ENCODE results near the gene CALCOCO2. TPM values are rescaled to one million over a fixed set of nuclear protein-coding genes. Genes with fewer than 3 reads are reported as not detected.

Gene CALCOCO2
- total and polyA plus RNA-seq, 2 of the 13 experiments (the other 11 are each of a cell fraction or from before 2014, with no cell fraction given): 72.9 to 111 TPM

- TF ChIP-seq, protein P1, sequence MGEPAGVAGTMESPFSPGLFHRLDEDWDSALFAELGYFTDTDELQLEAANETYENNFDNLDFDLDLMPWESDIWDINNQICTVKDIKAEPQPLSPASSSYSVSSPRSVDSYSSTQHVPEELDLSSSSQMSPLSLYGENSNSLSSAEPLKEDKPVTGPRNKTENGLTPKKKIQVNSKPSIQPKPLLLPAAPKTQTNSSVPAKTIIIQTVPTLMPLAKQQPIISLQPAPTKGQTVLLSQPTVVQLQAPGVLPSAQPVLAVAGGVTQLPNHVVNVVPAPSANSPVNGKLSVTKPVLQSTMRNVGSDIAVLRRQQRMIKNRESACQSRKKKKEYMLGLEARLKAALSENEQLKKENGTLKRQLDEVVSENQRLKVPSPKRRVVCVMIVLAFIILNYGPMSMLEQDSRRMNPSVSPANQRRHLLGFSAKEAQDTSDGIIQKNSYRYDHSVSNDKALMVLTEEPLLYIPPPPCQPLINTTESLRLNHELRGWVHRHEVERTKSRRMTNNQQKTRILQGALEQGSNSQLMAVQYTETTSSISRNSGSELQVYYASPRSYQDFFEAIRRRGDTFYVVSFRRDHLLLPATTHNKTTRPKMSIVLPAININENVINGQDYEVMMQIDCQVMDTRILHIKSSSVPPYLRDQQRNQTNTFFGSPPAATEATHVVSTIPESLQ (CRISPR knock-in tag; conservative IDR thresholded peaks at IDR 0.05): no peak
- no peak for TF ChIP-seq NFIC (IDR thresholded peaks at IDR 0.05; ENCODE audit: low read length)
- 0 out of 2 replicates have a peak, but pooled peaks have one; percentile 31 for TF ChIP-seq BRF2 (CRISPR knock-in tag; IDR thresholded peaks at IDR 0.05)
- no peak for TF ChIP-seq POLR2AphosphoS2 (IDR thresholded peaks at IDR 0.05; ENCODE audit: low read depth, low read length)
- TF ChIP-seq MEIS1 (CRISPR knock-in tag; IDR thresholded peaks at IDR 0.05; ENCODE audit: borderline replicate concordance): no peak
- TF ChIP-seq ZBTB38 (CRISPR knock-in tag; IDR thresholded peaks at IDR 0.05): peak; percentile 55; the same call in 1 of the 2 replicates
- TF ChIP-seq AKAP8 (CRISPR knock-in tag; IDR thresholded peaks at IDR 0.05): no peak
- TF ChIP-seq ZNF605 (CRISPR knock-in tag; IDR thresholded peaks at IDR 0.05): peak; percentile 79; the same call in 1 of the 2 replicates
- TF ChIP-seq CTCF (CRISPR knock-in tag; IDR thresholded peaks at IDR 0.05): 0 out of 2 replicates have a peak, but pooled peaks have one; percentile 2
- TF ChIP-seq ZSCAN22 (CRISPR knock-in tag; IDR thresholded peaks at IDR 0.05): no peak; the same call in 1 of the 2 replicates
- no peak for TF ChIP-seq IRX3 (CRISPR knock-in tag; IDR thresholded peaks at IDR 0.05; ENCODE audit: borderline replicate concordance, low read depth)
- TF ChIP-seq ZNF772 (CRISPR knock-in tag; IDR thresholded peaks at IDR 0.05): no peak
- TF ChIP-seq ZBTB3 (CRISPR knock-in tag; IDR thresholded peaks at IDR 0.05; ENCODE audit: borderline replicate concordance, low read depth): no peak
- TF ChIP-seq, protein P2, sequence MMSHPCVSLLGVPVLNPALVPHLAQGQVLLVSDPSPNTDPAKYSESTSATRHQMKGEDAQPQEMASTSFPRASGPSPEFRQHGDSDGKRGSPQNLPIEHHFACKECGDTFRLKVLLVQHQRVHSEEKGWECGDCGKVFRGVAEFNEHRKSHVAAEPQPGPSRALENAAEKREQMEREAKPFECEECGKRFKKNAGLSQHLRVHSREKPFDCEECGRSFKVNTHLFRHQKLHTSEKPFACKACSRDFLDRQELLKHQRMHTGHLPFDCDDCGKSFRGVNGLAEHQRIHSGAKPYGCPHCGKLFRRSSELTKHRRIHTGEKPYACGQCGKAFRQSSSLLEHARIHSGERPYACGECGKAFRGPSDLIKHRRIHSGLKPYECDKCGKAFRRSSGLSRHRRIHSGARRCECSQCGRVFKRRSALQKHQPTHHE (CRISPR knock-in tag; IDR thresholded peaks at IDR 0.05; ENCODE audit: borderline replicate concordance): peak; percentile 87
- TF ChIP-seq, protein P3, sequence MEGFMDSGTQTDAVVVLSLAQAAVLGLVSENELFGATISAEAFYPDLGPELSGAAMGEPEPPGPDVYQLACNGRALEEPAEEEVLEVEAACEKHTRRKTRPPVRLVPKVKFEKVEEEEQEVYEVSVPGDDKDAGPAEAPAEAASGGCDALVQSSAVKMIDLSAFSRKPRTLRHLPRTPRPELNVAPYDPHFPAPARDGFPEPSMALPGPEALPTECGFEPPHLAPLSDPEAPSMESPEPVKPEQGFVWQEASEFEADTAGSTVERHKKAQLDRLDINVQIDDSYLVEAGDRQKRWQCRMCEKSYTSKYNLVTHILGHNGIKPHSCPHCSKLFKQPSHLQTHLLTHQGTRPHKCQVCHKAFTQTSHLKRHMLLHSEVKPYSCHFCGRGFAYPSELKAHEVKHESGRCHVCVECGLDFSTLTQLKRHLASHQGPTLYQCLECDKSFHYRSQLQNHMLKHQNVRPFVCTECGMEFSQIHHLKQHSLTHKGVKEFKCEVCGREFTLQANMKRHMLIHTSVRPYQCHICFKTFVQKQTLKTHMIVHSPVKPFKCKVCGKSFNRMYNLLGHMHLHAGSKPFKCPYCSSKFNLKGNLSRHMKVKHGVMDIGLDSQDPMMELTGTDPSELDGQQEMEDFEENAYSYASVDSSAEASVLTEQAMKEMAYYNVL (CRISPR knock-in tag; IDR thresholded peaks at IDR 0.05; ENCODE audit: borderline replicate concordance): peak; percentile 77; the same call in 1 of the 2 replicates
- TF ChIP-seq NR1H2 (CRISPR knock-in tag; IDR thresholded peaks at IDR 0.05; ENCODE audit: borderline replicate concordance, low read depth): no peak; the same call in 1 of the 2 replicates
- TF ChIP-seq PHF5A (CRISPR knock-in tag; IDR thresholded peaks at IDR 0.05; ENCODE audit: low read depth, unreplicated experiment): no peak
- 0 out of 2 replicates have a peak, but pooled peaks have one; percentile 17 for TF ChIP-seq ZNF616 (CRISPR knock-in tag; IDR thresholded peaks at IDR 0.05; ENCODE audit: low read depth)
- no peak for TF ChIP-seq KMT2A (CRISPR knock-in tag; IDR thresholded peaks at IDR 0.05)
- no peak for TF ChIP-seq HCFC1 (IDR thresholded peaks at IDR 0.05; ENCODE audit: low read depth, low read length)
- TF ChIP-seq XRCC5 (optimal IDR thresholded peaks at IDR 0.05; ENCODE audit: low read length): no peak
These were observed 62.3 kb downstream of the CALCOCO2 start (continued) for GRCh38 chr17:48892940-48893645.
